Cardiac muscle cell (in vitro differentiated cells and primary cell): ENCODE measurements around the gene FAAH. TPM values are rescaled to one million over a fixed set of nuclear protein-coding genes. Genes with fewer than 3 reads are reported as not detected.
A peak's percentile ranks its signal among the peaks of the same experiment; 100 is the strongest.

ENCODE experiments used
- DNase-seq, 2 donors: peaks; one replicate each; pipeline versions ENCODE4 v3.0.0 to v3.0.0-alpha.2; 2010 to 2017; ENCODE audit warnings: low read depth in 1 of 2, low spot score in 1 of 2
- H3K27ac ChIP-seq: fragments of 200-600 bp; sonication (generic); 2 replicates; pipeline ENCODE4 v1.5.1; 2016
- H3K27me3 ChIP-seq: fragments of 200-600 bp; sonication (generic); 2 replicates; pipeline ENCODE4 v1.6.0; 2016; ENCODE audit warnings: control low read depth
- H3K36me3 ChIP-seq: fragments of 200-600 bp; sonication (generic); 2 replicates; pipeline ENCODE4 v1.5.1; 2016; ENCODE audit warnings: control low read depth
- H3K4me1 ChIP-seq: fragments of 200-600 bp; sonication (generic); 2 replicates; pipeline ENCODE4 v1.8.1; 2017; ENCODE audit warnings: low read depth, mild to moderate bottlenecking, mixed run types
- H3K4me3 ChIP-seq: fragments of 200-600 bp; sonication (generic); 2 replicates; pipeline ENCODE4 v1.5.1; 2016; ENCODE audit warnings: mild to moderate bottlenecking
- H3K9me3 ChIP-seq: fragments of 200-600 bp; sonication (generic); 2 replicates; pipeline ENCODE4 v1.5.1; 2017; ENCODE audit warnings: low read depth, mild to moderate bottlenecking, control low read depth
- CTCF ChIP-seq: IDR thresholded peaks from 2 replicates; pipeline ENCODE4 v1.5.1; 2012; ENCODE audit warnings: low read depth, mild to moderate bottlenecking, low read length
- polyA plus RNA-seq: library from polyadenylated mRNA; unstranded; fragments of >200 nt; fragmentation: Nextera tagmentation; extraction: Ambion mirVana; gene quantifications from 2 replicates; pipeline ENCODE4 v1.2.1, GENCODE V29; 2016
- total RNA-seq: library from RNA; depleted of rRNA; stranded (reverse); fragments of >200 nt; gene quantifications from 2 replicates; pipeline ENCODE4 v1.2.3, GENCODE V29; 2016

FAAH gene
- total and polyA plus RNA-seq, 2 experiments from 2014 or later = 20.2 to 21.0 TPM

- TF ChIP-seq CTCF = peak; percentile 95
- Histone ChIP-seq H3K9me3 (no peaks in the 10 kb centered on the region), H3K27ac (no peak overlapping the region), H3K27me3 (peaks cover 83% of the 10 kb centered on the region), H3K36me3 (no peaks in the 10 kb centered on the region), H3K4me1 (no peaks in the 10 kb centered on the region), H3K4me3 (no peak overlapping the region)
- peak; percentile 80 to 91 for DNase-seq
These were observed 52.8 kb downstream of the FAAH start for GRCh38 chr1:46446646-46447498.

GRCh38 chr1:46447499-46448108, 53.5 kb downstream of the FAAH start:
- Histone ChIP-seq H3K27ac (no peak overlapping the region), H3K27me3 (peaks cover 91% of the 10 kb centered on the region), H3K9me3 (no peaks in the 10 kb centered on the region), H3K36me3 (no peaks in the 10 kb centered on the region), H3K4me1 (no peaks in the 10 kb centered on the region), H3K4me3 (peak overlapping the region; percentile 28)
- no peak for TF ChIP-seq CTCF
- no peak for DNase-seq

GRCh38 chr1:46448109-46448911, 54.2 kb downstream of the FAAH start:
- peaks cover 98% of the 10 kb centered on the region for H3K27me3 ChIP-seq
- no peaks in the 10 kb centered on the region for H3K4me1 ChIP-seq
- H3K36me3 ChIP-seq = no peaks in the 10 kb centered on the region
- H3K4me3 ChIP-seq = peak overlapping the region; percentile 28
- DNase-seq = peak in 1 of 2 donors; percentile 34
- H3K9me3 ChIP-seq = no peaks in the 10 kb centered on the region
- no peak overlapping the region for H3K27ac ChIP-seq
- no peak for TF ChIP-seq CTCF

- Histone ChIP-seq H3K36me3 (no peaks in the 10 kb centered on the region), H3K27me3 (peaks cover 100% of the 10 kb centered on the region), H3K4me1 (no peaks in the 10 kb centered on the region), H3K27ac (no peak overlapping the region), H3K4me3 (no peak overlapping the region), H3K9me3 (no peaks in the 10 kb centered on the region)
- no peak for DNase-seq
- no peak for TF ChIP-seq CTCF
These were observed 55.4 kb downstream of the FAAH start for GRCh38 chr1:46449223-46450159.

GRCh38 chr1:46450160-46450517, 56.0 kb downstream of the FAAH start:
- Histone ChIP-seq H3K9me3 (no peaks in the 10 kb centered on the region), H3K27me3 (peaks cover 100% of the 10 kb centered on the region), H3K4me1 (no peaks in the 10 kb centered on the region), H3K36me3 (no peaks in the 10 kb centered on the region), H3K27ac (no peak overlapping the region), H3K4me3 (no peak overlapping the region)
- TF ChIP-seq CTCF = no peak
- DNase-seq = no peak
